Stimulated activated CD8-positive, alpha-beta memory T cell treated with anti-CD3 and anti-CD28 coated beads, Interleukin-7, amount 100 ng/mL, for 4 hours (primary cell): ENCODE measurements around the gene OR8I2.
"Not testable (repeated sequence)": the region's sequence is repeated elsewhere in the genome, so short reads cannot be mapped to it uniquely, and the experiment has no call there.

Source experiments
- DNase-seq, 2 donors: peaks; one replicate each; pipeline ENCODE4 v3.0.0-alpha.2; 2020; ENCODE audit warnings: low read depth in 2 of 2

OR8I2 gene

GRCh38 chr11:56093008-56093407 is at the start of gene OR8I2:
Gene OR8I2 (plus strand): TSS chr11:56093308. CDS start chr11:56093308, 0 bp downstream.
- DNase-seq, result no peak

GRCh38 chr11:56045538-56045937 is 47.6 kb upstream of the OR8I2 start:
- DNase-seq, result no peak

- DNase-seq, result no peak
Observed at GRCh38 chr11:56048480-56048879, 44.6 kb upstream of the OR8I2 start.

GRCh38 chr11:56049487-56049886 is 43.6 kb upstream of the OR8I2 start:
- no peak for DNase-seq

GRCh38 chr11:56056366-56056765 is 36.7 kb upstream of the OR8I2 start:
- DNase-seq, result not testable (repeated sequence)

GRCh38 chr11:56057661-56058237 is 35.4 kb upstream of the OR8I2 start:
- DNase-seq, result not testable (repeated sequence)

GRCh38 chr11:56058260-56058780 is 34.8 kb upstream of the OR8I2 start:
- DNase-seq, result not testable (repeated sequence)

GRCh38 chr11:56066980-56067379 is 26.1 kb upstream of the OR8I2 start:
- no peak for DNase-seq

GRCh38 chr11:56089697-56090096 is 3.4 kb upstream of the OR8I2 start:
- no peak for DNase-seq

- DNase-seq, result no peak
Observed at GRCh38 chr11:56103210-56103737, 10.2 kb downstream of the OR8I2 start, which contains the start of gene OR8H2. Gene OR8H2 (plus strand): TSS chr11:56103687. CDS start chr11:56105043, 1,356 bp downstream.

GRCh38 chr11:56122073-56122472 is 29.0 kb downstream of the OR8I2 start, which contains the start of gene OR8H3:
Gene OR8H3 (plus strand): TSS chr11:56122373. CDS start chr11:56122373, 0 bp downstream.
- no peak for DNase-seq

- no peak for DNase-seq
Observed at GRCh38 chr11:56140151-56140661, 47.1 kb downstream of the OR8I2 start, which contains the start of gene OR8J3. Gene OR8J3 (minus strand): TSS chr11:56140201. CDS start chr11:56137718, 2,483 bp downstream.

- not testable (repeated sequence) for DNase-seq
Observed at GRCh38 chr11:56143681-56144080, 50.6 kb downstream of the OR8I2 start.
